Bronchial epithelial cell (primary cell): ENCODE data around the gene TNFAIP1. TPM values are rescaled to one million over a fixed set of nuclear protein-coding genes. Genes with fewer than 3 reads are reported as not detected.

Source experiments
- DNase-seq: peaks from one replicate; pipeline ENCODE4 v3.0.0-alpha.2; 2010; ENCODE audit warnings: low read depth
- FAIRE-seq: peaks from 2 replicates; lab custom pipeline; 2011; peaks lifted over from hg19 to GRCh38; lab: Jason Lieb, UNC
- H3K27me3 ChIP-seq: 2 replicates; pipeline ENCODE4 v1.5.1; 2011; ENCODE audit warnings: low read length; ENCODE audit not compliant: control insufficient read depth, insufficient read depth
- H3K36me3 ChIP-seq: 2 replicates; pipeline ENCODE4 v1.5.1; 2011; ENCODE audit warnings: low read length; ENCODE audit not compliant: control insufficient read depth, insufficient read depth
- H3K4me3 ChIP-seq: 2 replicates; pipeline ENCODE4 v1.5.1; 2011; ENCODE audit warnings: mild to moderate bottlenecking, low read depth, low read length, control low read depth
- total RNA-seq: library from RNA; depleted of rRNA; stranded (reverse); fragments of >200 nt; gene quantifications from 2 replicates; pipeline ENCODE4 v1.2.1, GENCODE V29; 2014
- TF ChIP-seq, protein P1 (sequence below): IDR thresholded peaks from 2 replicates; pipeline ENCODE4 v1.5.1; 2011; ENCODE audit warnings: mild to moderate bottlenecking, moderate library complexity, low read length, control low read depth, inconsistent platforms; ENCODE audit not compliant: insufficient read depth, severe bottlenecking

The TNFAIP1 gene
- total RNA-seq, 1 donor from 2014 or later: 29.0 TPM

DNA sequence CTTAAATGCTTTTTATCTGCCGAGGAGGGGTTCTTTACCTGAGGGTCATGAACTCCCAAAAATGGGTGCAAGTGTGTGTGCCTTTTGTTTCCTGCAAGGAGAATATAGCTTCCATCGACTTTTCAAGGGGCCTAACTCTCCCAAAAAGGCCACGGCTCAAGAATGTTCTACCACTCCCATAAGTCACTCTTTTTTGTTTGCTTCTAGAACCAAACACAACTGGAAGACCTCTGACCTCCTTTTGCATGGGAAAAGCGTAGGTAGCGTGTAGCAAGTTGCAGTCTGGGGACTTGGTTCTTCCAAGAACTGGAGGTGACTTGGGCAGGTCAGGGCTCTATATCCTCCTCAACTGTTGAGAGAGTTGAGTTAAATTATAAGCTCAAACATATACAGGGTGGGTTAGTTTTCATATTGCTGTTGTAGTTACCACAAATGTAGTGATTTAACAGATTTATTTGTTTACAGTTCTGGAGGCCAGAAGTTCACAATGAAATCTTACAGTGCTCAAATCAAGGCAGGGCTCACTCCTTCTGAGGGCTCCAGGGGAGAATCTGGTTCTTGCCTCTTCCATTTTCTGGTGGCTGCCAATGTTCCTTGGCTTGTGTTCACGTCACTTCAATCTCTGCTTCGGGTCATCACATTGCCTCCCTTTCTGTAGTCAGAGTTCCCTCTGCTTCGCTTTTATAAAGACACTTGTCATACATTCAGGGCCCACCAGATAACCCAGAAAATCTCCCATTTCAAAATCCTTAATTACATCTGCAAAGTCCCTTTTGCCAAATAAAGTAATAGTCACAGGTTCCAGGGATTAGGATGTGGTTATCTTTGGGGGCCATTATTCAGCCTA is 15.1 kb upstream of the TNFAIP1 start:
- Histone ChIP-seq H3K36me3 (no peaks in the 10 kb centered on the region), H3K27me3 (no peaks in the 10 kb centered on the region), H3K4me3 (no peak overlapping the region)
- FAIRE-seq (no peak), DNase-seq (no peak)
- TF ChIP-seq, protein P1, sequence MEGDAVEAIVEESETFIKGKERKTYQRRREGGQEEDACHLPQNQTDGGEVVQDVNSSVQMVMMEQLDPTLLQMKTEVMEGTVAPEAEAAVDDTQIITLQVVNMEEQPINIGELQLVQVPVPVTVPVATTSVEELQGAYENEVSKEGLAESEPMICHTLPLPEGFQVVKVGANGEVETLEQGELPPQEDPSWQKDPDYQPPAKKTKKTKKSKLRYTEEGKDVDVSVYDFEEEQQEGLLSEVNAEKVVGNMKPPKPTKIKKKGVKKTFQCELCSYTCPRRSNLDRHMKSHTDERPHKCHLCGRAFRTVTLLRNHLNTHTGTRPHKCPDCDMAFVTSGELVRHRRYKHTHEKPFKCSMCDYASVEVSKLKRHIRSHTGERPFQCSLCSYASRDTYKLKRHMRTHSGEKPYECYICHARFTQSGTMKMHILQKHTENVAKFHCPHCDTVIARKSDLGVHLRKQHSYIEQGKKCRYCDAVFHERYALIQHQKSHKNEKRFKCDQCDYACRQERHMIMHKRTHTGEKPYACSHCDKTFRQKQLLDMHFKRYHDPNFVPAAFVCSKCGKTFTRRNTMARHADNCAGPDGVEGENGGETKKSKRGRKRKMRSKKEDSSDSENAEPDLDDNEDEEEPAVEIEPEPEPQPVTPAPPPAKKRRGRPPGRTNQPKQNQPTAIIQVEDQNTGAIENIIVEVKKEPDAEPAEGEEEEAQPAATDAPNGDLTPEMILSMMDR: no peak

DNA sequence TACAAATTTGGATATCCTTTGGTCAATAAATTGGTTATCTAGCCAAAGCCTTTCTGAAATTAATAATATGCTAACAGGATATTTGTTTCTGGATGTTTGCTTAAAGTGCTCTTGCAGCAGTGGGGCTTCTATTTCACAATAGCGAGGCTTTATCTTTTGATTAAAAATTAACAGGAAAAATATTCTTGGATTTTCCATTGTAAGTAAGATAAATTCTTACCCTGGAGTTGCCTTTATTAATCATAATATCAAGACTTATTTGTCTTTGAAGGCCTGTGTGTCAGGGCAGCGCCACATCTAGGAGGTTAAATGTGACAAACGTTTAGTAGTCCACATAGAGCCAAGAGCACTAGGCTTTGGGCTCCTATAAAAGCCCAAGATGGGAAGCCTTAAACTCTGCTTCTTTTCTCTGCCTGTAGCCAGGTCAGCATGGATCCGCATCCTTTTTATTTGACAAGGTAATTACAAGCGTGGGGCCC is 11.3 kb upstream of the TNFAIP1 start:
- TF ChIP-seq, protein P1: no peak
- no peak overlapping the region for H3K4me3 ChIP-seq
- FAIRE-seq: no peak

GRCh38 chr17:28324781-28325180 is 10.8 kb upstream of the TNFAIP1 start:
- DNase-seq (no peak), FAIRE-seq (no peak)
- Histone ChIP-seq H3K4me3 (no peak overlapping the region), H3K36me3 (no peaks in the 10 kb centered on the region), H3K27me3 (no peaks in the 10 kb centered on the region)
- TF ChIP-seq, protein P1: no peak

More for the DNA sequence above, 11.3 kb upstream of the TNFAIP1 start:
- no peak for DNase-seq
- no peaks in the 10 kb centered on the region for H3K36me3 ChIP-seq
- no peaks in the 10 kb centered on the region for H3K27me3 ChIP-seq

GRCh38 chr17:28325211-28325610 is 10.3 kb upstream of the TNFAIP1 start:
- TF ChIP-seq, protein P1: no peak
- H3K4me3 ChIP-seq: no peak overlapping the region

DNA sequence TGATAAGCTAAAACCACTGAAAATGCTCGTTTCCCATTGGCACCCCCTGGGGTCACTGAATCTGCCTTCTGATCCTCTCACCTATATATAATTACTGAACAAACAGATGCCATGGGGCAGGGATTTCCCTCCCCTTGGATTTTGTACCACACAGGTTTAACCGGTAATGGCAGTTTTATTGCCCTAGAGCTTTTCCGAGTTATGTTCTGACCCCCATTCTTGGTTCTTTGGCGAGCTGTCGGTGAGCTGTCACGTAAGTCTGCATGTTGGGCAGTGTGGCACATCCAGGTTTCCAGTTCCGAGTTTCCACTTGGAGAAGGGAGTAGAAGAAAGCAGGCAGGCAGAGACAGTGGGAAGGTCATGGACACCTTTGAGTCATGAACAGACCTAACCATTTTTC is 9.4 kb upstream of the TNFAIP1 start:
- Histone ChIP-seq H3K27me3 (no peaks in the 10 kb centered on the region), H3K4me3 (no peak overlapping the region), H3K36me3 (peaks cover 3% of the 10 kb centered on the region)
- TF ChIP-seq, protein P1: no peak
- DNase-seq (peak; percentile 67), FAIRE-seq (no peak)

More at GRCh38 chr17:28325211-28325610, 10.3 kb upstream of the TNFAIP1 start:
- FAIRE-seq: no peak
- no peak for DNase-seq
- Histone ChIP-seq H3K36me3 (no peaks in the 10 kb centered on the region), H3K27me3 (no peaks in the 10 kb centered on the region)
